ENCODE data around the gene CDH4.

CDH4 gene

GRCh38 chr20:61877776-61878477 lies 625.9 kb downstream of the CDH4 start:
- DNase-seq, result no peak

GRCh38 chr20:61878478-61879302 lies 626.6 kb downstream of the CDH4 start:
- DNase-seq, result no peak

GRCh38 chr20:61879303-61879620 lies 627.2 kb downstream of the CDH4 start:
- DNase-seq, result no peak

- DNase-seq, result no peak
These were observed 627.6 kb downstream of the CDH4 start for GRCh38 chr20:61879694-61880093.

GRCh38 chr20:61880706-61881105 lies 628.6 kb downstream of the CDH4 start:
- DNase-seq, result no peak

- no peak for DNase-seq
These were observed 629.4 kb downstream of the CDH4 start for GRCh38 chr20:61881416-61881815.

DNA sequence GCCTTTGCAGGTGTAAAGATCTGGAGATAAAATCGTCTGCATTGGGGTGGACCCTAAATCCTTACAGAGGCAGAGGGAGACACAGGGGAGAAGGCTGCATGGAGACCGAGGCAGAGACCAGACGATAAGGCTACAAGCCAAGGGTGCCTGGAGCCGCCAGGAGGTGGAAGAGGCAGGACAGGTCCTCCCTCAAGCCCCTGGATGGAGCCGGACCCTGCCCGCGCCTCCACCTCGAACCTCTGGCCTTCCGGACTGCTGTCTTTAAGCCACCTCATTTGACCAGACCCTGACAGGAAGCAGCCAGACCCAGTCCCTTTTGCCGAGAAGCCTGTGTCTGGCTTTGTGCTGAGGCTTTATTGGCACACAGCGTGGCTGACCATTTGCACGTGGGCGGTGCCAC lies 629.8 kb downstream of the CDH4 start:
- DNase-seq, result no peak

- no peak for DNase-seq
These were observed 630.9 kb downstream of the CDH4 start for GRCh38 chr20:61882716-61883615.

- no peak for DNase-seq
These were observed 631.9 kb downstream of the CDH4 start for GRCh38 chr20:61883857-61884393.

DNA sequence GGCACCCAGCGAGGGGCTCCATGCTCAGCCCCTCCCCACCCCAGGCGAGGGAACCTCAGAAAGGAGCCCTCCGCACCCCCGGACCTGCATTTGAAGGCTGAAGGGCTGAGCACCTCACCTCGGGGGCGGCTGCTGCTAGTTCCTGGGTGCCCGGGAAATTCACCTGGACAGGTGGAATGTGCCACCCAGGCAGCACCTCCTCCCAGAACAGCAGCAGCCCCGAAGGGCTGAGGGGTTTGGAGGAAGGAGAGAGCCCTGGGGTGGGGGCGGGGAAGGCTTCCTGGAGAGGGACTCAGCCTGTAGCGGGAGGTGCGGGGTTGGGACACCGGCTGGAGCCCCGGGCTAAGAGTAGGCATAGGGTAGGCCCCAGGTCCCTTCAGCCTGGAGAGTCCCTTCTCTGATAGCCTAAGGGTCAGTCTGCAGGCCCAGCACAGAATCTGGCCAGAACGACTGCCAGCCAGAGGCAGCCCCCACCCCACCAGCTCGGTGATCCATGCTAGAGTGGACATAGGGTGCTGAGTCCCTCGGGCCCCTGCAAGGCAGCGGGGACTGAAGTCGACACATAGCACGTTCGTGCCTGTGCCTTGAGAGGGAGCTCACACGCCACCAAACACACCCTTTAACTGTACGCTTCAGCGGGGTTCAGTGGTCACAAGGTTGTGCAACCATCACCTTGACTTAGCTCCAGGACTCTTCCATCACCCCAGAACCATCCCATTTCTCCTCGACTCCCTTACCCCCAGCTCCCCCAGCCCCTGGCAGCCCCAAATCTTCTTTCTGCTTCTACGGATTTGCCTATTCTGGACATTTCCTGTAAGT lies 632.7 kb downstream of the CDH4 start:
- DNase-seq, result no peak

DNA sequence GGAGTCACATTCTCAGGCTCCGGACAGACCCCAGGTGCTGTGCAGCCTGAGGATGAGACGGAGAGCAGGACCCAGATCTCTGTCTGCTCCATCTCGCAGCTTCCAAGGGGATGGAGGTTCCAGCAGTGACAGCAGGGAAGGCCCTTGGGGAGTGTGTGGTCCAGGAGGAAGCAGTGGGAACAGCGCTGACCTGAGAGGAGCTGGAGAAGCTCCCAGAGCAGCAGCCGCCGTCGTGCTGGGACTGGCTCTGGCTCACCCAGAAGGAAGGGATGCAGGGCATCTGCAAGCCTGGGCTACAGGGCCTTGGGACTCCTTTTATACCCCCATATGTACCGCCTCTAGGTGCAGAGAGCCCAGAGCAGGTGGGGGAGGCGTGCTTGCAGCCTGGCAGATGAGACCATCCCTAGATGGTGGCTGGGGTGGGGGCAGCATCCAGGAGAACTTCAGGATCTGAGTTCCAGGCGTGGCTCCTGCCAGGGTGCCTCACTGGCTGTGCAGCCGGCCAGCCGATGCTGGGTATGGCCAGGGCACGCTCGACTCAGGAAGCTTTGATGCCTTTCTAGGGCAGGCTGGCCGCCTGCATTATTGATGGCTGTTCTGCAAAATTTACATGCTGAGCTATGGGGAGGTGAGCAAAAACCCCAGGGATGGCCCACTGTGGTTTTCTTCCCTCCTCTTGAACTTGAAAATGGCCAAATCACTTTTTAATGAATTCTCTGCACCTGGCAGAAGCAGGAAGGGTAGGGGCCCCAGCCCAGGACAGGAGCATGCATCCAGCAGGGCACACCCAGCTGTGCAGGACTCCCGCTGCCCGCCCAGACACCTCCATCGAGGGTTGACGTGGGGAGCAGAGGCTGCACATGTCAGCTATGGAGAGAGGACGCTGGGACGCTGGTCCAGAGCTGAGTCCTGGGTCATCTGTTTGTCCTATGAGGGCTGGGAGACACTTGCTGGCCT lies 634.0 kb downstream of the CDH4 start:
- no peak for DNase-seq

GRCh38 chr20:61886721-61887595 lies 634.9 kb downstream of the CDH4 start:
- no peak for DNase-seq

- no peak for DNase-seq
These were observed 635.6 kb downstream of the CDH4 start for GRCh38 chr20:61887596-61888093.

DNA sequence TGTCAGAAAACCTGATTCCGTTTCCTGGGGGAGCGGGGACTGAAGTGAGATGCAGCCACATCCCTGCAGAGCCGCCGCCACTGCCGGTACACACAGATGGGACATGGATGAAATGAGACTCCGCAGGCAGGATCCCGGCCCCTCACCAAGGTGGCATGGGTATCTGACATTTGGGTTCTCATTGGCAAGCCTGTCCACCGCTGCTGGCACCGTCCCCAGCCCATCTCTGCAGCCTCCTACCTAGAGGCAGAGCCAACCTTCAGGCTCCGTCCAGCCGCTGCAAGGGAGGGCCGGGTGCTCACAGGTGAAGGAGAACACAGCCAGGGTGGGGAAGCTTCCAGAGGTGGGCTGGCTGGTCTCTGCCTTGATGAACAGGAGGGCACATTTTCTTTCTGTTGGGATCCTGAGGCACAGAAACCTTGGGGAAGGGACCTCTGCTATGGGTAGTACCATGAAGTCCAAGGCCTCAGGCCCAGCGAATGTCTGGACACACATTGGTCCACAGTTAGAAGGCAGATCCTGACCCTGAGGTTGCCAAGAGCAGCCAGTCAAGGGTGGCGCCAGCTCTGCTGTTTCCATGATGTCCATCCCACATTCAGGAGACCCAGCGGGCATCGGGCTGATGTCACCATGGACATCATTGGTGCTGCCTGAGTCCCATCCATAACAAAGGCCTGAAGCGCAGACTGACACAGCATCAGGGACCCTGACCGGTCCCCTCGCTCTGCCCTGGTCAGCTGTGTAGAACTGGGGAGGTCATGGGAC lies 636.2 kb downstream of the CDH4 start:
- no peak for DNase-seq

GRCh38 chr20:61889659-61890058 lies 637.6 kb downstream of the CDH4 start:
- DNase-seq, result no peak

DNA sequence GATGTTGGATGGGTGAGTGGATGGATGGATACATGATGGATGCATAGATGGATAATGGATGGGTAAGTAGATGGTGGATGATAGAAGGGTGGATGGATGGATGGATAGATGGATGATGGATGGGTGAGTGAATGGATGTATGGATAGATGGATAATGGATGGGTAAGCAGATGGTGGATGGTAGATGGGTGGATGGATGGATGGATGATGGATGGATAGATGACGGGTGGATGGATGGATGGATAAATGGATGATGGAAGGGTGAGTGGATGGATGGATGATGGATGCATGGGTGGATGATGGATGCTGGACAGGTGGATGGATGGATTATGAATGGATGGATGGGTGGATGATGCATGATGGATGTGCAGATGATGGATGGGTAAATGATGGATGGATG lies 638.1 kb downstream of the CDH4 start:
- DNase-seq, result no peak

GRCh38 chr20:61891476-61891875 lies 639.4 kb downstream of the CDH4 start:
- DNase-seq, result no peak

DNA sequence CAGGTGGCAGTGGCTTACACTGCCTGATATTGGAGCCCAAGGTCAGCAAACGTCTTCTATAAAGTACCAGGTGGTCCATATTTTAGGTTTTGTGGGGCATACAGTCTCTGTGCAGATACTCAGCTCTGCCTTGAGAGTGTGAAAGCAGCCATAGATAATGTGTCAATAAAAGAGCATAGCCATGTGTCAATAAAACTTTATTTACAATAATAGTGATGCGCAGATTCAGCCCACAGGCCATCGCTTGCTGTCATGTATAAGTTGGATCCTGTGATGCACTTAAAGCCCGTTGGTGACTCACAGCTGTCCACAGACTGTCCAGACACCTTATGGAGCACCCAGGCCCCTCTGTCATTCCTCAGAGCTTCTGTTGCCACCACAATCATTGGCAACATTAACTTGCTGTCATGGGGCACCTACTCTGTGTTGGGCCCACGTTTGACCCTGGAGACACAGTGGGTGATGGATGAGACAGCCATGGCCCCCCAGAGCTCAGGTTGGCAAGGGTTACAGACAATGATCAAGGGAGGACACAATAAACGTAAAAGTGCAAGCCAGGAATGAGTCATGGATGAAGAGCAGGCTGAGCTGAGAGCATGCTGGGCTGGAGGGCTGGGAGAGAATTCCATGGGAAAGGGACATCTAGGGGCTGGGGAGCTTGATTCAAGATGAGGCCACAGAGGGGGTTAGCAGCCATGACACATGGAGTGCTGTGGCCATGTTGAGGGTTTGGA lies 640.0 kb downstream of the CDH4 start:
- DNase-seq, result no peak
